Panc1 (cell line): Measurements from ENCODE around the gene RNF19B. TPM values are rescaled to one million over a fixed set of nuclear protein-coding genes. Genes with fewer than 3 reads are reported as not detected.

Experiments used
- ATAC-seq: fragments of 200-7000 bp; cut with Tn5 transposase; 2 replicates; pipeline ENCODE4 v1.9.1; 2020; ENCODE audit warnings: mild to moderate bottlenecking, moderate library complexity
- BruUV-seq: library from RNA; stranded (reverse); fragments of 400-500 nt; replicated peaks from 2 replicates; lab custom pipeline; 2021; lab: Mats Ljungman, UMichigan
- CTCF ChIA-PET: fragments of 300-600 bp; sonication (Branson Sonifier 250); formaldehyde crosslinking; loops from one replicate; lab custom pipeline; 2022; ENCODE audit warnings: antibody characterized with exemption; lab: Charles Lee
- POLR2A ChIA-PET: fragments of 300-600 bp; sonication (Branson Sonifier 250); formaldehyde crosslinking; loops from one replicate; lab custom pipeline; 2022; ENCODE audit warnings: antibody characterized with exemption; lab: Charles Lee
- DNase-seq: peaks from one replicate; pipeline ENCODE4 v3.0.0-alpha.2; 2010; ENCODE audit warnings: low read depth, low spot score
- H3K27ac ChIP-seq: 2 replicates; pipeline ENCODE4 v1.5.1; 2011; ENCODE audit warnings: mild to moderate bottlenecking, low read length, inconsistent platforms
- H3K27me3 ChIP-seq: fragments of 200-500 bp; sonication (Bioruptor generic); 2 replicates; pipeline ENCODE4 v1.6.0; 2014; ENCODE audit warnings: low read length, inconsistent platforms; ENCODE audit not compliant: control insufficient read depth, insufficient read depth
- H3K36me3 ChIP-seq: fragments of 200-500 bp; sonication (Bioruptor generic); 2 replicates; pipeline ENCODE4 v1.5.1; 2014; ENCODE audit warnings: inconsistent platforms, mild to moderate bottlenecking, low read length, moderate library complexity; ENCODE audit not compliant: control insufficient read depth, insufficient read depth
- H3K4me1 ChIP-seq: 2 replicates; pipeline ENCODE4 v1.5.1; 2011; ENCODE audit warnings: inconsistent platforms, mild to moderate bottlenecking, low read length, moderate library complexity; ENCODE audit not compliant: control insufficient read depth, insufficient read depth
- H3K4me3 ChIP-seq, 2 experiments: 2 replicates each; pipeline ENCODE4 v1.5.1; 2011 to 2012; ENCODE audit warnings: low read depth in 2 of 2, low read length in 2 of 2, mild to moderate bottlenecking in 2 of 2, inconsistent platforms in 1 of 2, moderate library complexity in 1 of 2
- H3K9me3 ChIP-seq: fragments of 200-500 bp; sonication (Bioruptor generic); 2 replicates; pipeline ENCODE4 v1.5.1; 2014; ENCODE audit warnings: low read depth, mild to moderate bottlenecking, inconsistent platforms, low read length, moderate library complexity; ENCODE audit not compliant: control insufficient read depth, insufficient read depth
- POLR2AphosphoS5 ChIP-seq: IDR thresholded peaks from 2 replicates; pipeline ENCODE4 v1.6.1; 2012; ENCODE audit warnings: mild to moderate bottlenecking, low read depth, low read length, moderate library complexity
- SIN3A ChIP-seq: IDR thresholded peaks from 2 replicates; pipeline ENCODE4 v1.6.1; 2012; ENCODE audit warnings: low read depth, mild to moderate bottlenecking, low read length, moderate library complexity, borderline replicate concordance; ENCODE audit not compliant: insufficient read depth
- TCF7L2 ChIP-seq: IDR thresholded peaks from 2 replicates; pipeline ENCODE4 v1.6.1; 2011; ENCODE audit warnings: mild to moderate bottlenecking, low read depth, low read length, inconsistent platforms
- in situ Hi-C: cut with HindIII; loops from 2 replicates; pipeline ENCODE4 v1.10.0; 2016; ENCODE audit warnings: low sequenced_read_pairs, low pct_unique_long_range_greater_than_20kb
- intact Hi-C: fragments of 100-400 bp; cut with micrococcal nuclease; formaldehyde crosslinking; loops from one replicate; pipeline ENCODE4 v1.10.0; 2022; ENCODE audit not compliant: unreplicated experiment
- total RNA-seq: library from RNA; stranded (reverse); gene quantifications from one replicate; pipeline ENCODE4 v1.2.1, GENCODE V29; 2021; ENCODE audit not compliant: unreplicated experiment
- TF ChIP-seq, protein P1 (sequence below), 2 experiments: IDR thresholded peaks; 2 replicates each; pipeline ENCODE4 v1.6.1; 2011 to 2012; ENCODE audit warnings: low read depth in 2 of 2, control low read depth in 1 of 2, low read length in 1 of 2, mild to moderate bottlenecking in 1 of 2, moderate library complexity in 1 of 2; ENCODE audit not compliant: insufficient read depth in 1 of 2
- TF ChIP-seq, protein P2 (sequence below): fragments of 450-650 bp; IDR thresholded peaks from 2 replicates; pipeline ENCODE4 v1.5.1; 2017; ENCODE audit warnings: mild to moderate bottlenecking

The RNF19B gene
- total RNA-seq, 1 experiment from 2014 or later: 29.1 TPM

DNA sequence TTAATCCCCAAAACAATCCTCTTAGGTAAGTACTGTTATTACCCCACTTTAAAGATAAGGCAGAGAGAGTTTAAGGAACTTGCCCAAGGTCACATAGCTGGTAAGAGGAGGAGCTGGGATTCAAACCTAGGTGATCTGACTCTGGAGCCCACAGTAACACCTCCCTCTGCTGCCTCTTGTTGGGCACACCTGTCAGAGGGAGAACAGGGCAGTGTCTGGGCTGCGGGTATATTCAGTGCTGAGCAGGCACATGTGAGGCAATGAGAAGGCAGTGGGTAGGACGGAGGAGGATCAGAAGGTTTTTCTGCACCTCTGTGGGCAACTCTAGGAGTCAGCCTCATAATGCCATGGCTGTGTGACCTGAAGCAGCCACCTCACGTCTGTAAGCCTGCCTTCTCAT is 76.5 kb downstream of the RNF19B start:
- CTCF ChIA-PET: no interaction called here
- no peaks in the 10 kb centered on the region for H3K36me3 ChIP-seq
- intact Hi-C loops (no loop called here), in situ Hi-C loops (no loop called here)
- no peaks in the 10 kb centered on the region; the same call in 1 of the 2 replicates for H3K27me3 ChIP-seq
- H3K27ac ChIP-seq: no peak overlapping the region
- BruUV-seq: no TSS peak
- TF ChIP-seq, protein P1, sequence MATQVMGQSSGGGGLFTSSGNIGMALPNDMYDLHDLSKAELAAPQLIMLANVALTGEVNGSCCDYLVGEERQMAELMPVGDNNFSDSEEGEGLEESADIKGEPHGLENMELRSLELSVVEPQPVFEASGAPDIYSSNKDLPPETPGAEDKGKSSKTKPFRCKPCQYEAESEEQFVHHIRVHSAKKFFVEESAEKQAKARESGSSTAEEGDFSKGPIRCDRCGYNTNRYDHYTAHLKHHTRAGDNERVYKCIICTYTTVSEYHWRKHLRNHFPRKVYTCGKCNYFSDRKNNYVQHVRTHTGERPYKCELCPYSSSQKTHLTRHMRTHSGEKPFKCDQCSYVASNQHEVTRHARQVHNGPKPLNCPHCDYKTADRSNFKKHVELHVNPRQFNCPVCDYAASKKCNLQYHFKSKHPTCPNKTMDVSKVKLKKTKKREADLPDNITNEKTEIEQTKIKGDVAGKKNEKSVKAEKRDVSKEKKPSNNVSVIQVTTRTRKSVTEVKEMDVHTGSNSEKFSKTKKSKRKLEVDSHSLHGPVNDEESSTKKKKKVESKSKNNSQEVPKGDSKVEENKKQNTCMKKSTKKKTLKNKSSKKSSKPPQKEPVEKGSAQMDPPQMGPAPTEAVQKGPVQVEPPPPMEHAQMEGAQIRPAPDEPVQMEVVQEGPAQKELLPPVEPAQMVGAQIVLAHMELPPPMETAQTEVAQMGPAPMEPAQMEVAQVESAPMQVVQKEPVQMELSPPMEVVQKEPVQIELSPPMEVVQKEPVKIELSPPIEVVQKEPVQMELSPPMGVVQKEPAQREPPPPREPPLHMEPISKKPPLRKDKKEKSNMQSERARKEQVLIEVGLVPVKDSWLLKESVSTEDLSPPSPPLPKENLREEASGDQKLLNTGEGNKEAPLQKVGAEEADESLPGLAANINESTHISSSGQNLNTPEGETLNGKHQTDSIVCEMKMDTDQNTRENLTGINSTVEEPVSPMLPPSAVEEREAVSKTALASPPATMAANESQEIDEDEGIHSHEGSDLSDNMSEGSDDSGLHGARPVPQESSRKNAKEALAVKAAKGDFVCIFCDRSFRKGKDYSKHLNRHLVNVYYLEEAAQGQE (IDR thresholded peaks at IDR 0.05; ENCODE audit: insufficient read depth in 1 of 2, low read depth in 2 of 2, low read length in 1 of 2): 0 out of 4 replicates have a peak, but pooled peaks of 1 of the 2 experiments have one; percentile 6
- TF ChIP-seq POLR2AphosphoS5: no peak
- no peak for ATAC-seq
- H3K4me1 ChIP-seq: peaks cover 8% of the 10 kb centered on the region
- DNase-seq: no peak
- POLR2A ChIA-PET: no interaction called here
- H3K4me3 ChIP-seq: no peak overlapping the region
- H3K9me3 ChIP-seq: no peaks in the 10 kb centered on the region

DNA sequence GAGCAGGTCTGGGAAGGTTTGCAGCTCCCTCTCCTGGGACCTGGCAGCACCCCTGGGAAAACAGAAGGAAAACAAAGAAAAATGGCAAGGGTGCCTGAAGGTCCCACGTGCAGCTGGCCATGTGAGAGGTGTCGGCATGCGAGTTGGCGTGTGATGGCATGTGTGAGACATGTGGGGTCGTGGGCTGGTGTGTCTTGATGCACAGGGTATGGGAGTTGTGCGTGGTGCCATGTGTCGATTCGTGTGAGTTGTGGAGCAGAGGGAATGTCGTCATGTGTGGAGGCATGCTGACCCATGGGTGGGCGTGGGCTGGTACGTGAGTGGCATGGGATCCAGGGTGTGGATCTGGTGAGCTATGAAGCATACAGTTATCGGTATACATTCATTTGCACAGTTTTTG is 77.0 kb downstream of the RNF19B start:
- intact Hi-C loops (no loop called here), in situ Hi-C loops (no loop called here)
- BruUV-seq: no TSS peak
- no peak for TF ChIP-seq TCF7L2
- TF ChIP-seq, protein P1 (IDR thresholded peaks at IDR 0.05; ENCODE audit: insufficient read depth in 1 of 2, low read depth in 2 of 2, low read length in 1 of 2): no peak; a peak in 1 of 4 replicates
- no peaks in the 10 kb centered on the region; the same call in 1 of the 2 replicates for H3K27me3 ChIP-seq
- POLR2A ChIA-PET: no interaction called here
- no peak for ATAC-seq
- no peak overlapping the region for H3K4me3 ChIP-seq
- H3K27ac ChIP-seq: no peak overlapping the region
- peaks cover 8% of the 10 kb centered on the region for H3K4me1 ChIP-seq
- no peaks in the 10 kb centered on the region for H3K9me3 ChIP-seq
- no peak for DNase-seq
- CTCF ChIA-PET: interaction anchor here (1.3 kb wide), 1 partner anchor 16 kb away, joined by 3 read pairs; no protein-coding TSS in a partner anchor
- H3K36me3 ChIP-seq: no peaks in the 10 kb centered on the region

DNA sequence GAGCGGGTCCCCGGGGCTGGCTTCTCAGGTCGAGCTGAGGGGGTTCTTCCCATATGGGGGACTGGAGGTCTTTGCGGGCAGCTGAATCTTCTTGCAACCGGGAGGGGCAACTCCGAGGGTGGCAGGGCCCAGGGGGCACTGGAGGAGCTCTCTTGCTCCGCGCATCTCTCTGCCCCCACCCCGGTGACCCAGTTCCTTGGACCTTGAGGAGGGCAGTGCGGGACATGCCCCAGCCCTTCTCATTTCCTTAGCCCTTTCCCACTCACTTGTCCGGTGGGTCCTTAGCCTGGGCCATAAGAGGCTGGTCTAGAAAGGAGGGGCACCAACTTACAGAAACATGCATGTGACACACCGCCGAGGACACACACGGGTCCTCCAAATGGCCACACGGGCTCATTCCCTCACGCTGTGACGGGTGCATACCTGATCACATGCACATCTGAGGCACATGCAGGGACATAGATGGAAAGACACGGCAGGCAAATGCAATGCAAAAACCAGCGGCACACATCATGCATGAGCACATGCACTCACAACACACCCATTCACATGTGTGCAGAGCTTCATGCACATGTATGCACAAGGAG is 77.7 kb downstream of the RNF19B start:
- ChIA-PET CTCF (interaction anchor here (1.3 kb wide), 1 partner anchor 15 kb away, joined by 3 read pairs; no protein-coding TSS in a partner anchor), POLR2A (no interaction called here)
- Histone ChIP-seq H3K36me3 (no peaks in the 10 kb centered on the region), H3K9me3 (no peaks in the 10 kb centered on the region), H3K4me3 (no peak overlapping the region), H3K4me1 (peaks cover 8% of the 10 kb centered on the region), H3K27me3 (no peaks in the 10 kb centered on the region; the same call in 1 of the 2 replicates), H3K27ac (no peak overlapping the region)
- ATAC-seq (no peak), DNase-seq (no peak)
- in situ Hi-C loops (no loop called here), intact Hi-C loops (no loop called here)
- TF ChIP-seq, protein P2, sequence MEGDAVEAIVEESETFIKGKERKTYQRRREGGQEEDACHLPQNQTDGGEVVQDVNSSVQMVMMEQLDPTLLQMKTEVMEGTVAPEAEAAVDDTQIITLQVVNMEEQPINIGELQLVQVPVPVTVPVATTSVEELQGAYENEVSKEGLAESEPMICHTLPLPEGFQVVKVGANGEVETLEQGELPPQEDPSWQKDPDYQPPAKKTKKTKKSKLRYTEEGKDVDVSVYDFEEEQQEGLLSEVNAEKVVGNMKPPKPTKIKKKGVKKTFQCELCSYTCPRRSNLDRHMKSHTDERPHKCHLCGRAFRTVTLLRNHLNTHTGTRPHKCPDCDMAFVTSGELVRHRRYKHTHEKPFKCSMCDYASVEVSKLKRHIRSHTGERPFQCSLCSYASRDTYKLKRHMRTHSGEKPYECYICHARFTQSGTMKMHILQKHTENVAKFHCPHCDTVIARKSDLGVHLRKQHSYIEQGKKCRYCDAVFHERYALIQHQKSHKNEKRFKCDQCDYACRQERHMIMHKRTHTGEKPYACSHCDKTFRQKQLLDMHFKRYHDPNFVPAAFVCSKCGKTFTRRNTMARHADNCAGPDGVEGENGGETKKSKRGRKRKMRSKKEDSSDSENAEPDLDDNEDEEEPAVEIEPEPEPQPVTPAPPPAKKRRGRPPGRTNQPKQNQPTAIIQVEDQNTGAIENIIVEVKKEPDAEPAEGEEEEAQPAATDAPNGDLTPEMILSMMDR: peak; percentile 50
- TF ChIP-seq TCF7L2 (no peak), SIN3A (no peak), POLR2AphosphoS5 (no peak)
- TF ChIP-seq, protein P1 (IDR thresholded peaks at IDR 0.05; ENCODE audit: insufficient read depth in 1 of 2, low read depth in 2 of 2, low read length in 1 of 2): peak; percentile 53 to 54; a peak in 1 of 4 replicates
- no TSS peak for BruUV-seq
